GM18868 (cell line): ENCODE data around the gene GOLGA6L25.
"Not testable (repeated sequence)": the region's sequence is repeated elsewhere in the genome, so short reads cannot be mapped to it uniquely, and the experiment has no call there.

Experiments used
- ATAC-seq: cut with Tn5 transposase; IDR thresholded peaks from one replicate; pipeline ENCODE4 v1.9.1; 2021; ENCODE audit warnings: mild to moderate bottlenecking, moderate library complexity; ENCODE audit not compliant: unreplicated experiment

The GOLGA6L25 gene

DNA sequence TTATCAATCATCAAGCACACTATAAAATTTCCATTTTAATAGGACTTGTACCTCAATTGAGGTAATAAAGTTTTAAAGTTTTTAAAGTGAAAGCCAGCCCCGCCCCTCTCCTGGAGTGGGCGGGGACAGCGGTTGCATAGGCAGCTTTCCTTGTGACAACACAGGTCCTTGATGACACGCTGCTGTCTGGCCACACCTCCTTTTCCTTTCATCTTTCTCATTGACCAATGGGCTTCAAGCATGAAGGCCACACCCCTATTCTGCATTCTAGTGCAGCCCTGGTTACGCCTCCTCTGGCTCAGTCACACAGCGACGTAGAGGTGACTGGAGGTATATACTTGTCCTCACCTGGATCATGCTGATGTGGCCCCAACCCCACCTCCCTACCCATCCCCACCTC is at the start of gene GOLGA6L25:
Gene GOLGA6L25 (plus strand): TSS at position 301 of the 400 bp plus-strand sequence. CDS start 61 bp downstream, at position 362.
- ATAC-seq = not testable (repeated sequence)

GRCh38 chr15:28508217-28508889 is 45.0 kb upstream of the GOLGA6L25 start:
- not testable (repeated sequence) for ATAC-seq

- ATAC-seq = not testable (repeated sequence)
Measured at GRCh38 chr15:28514128-28514527, 39.2 kb upstream of the GOLGA6L25 start.

GRCh38 chr15:28515208-28515607 is 38.2 kb upstream of the GOLGA6L25 start:
- ATAC-seq = not testable (repeated sequence)

GRCh38 chr15:28532954-28533353 is 20.4 kb upstream of the GOLGA6L25 start, which contains the start of gene GOLGA8G:
Gene GOLGA8G, minus strand, starts transcription at chr15:28532971. Its CDS starts 62 bp downstream, at chr15:28532909.
- ATAC-seq = not testable (repeated sequence)

- ATAC-seq = not testable (repeated sequence)
Measured at GRCh38 chr15:28573351-28573750, 20.0 kb downstream of the GOLGA6L25 start.

DNA sequence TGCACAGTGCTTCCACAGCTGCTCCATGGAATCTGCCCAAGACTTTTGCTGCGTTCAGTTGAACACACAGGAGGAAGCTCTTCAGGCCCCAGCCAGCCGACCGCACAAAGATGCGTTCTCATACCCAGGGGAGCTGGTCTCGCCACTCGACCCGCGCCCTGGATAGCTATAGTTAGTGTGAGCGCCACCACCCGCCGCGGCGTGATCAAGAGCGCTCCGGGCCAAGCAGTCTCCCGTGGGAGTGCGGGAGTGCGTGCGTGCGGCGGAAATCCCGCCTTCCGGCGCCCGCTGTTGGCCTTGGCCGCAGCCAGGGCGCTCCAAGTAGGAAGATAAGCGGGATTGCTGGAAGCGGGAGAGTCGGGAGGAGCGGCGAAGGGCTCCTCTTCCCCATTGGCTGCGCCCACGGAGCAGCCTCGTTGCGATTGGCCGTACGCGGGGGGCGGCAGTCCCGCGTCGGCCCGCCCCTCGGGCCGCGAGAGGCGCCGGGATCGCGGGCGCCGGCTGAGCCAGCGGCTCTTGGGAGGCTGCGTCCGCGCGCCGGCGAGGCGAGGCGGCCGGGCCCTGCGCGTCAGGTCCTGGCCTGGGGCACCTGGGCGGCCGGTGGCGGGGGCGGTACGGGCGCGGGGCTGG is 35.7 kb downstream of the GOLGA6L25 start:
- peak; percentile 60 for ATAC-seq

DNA sequence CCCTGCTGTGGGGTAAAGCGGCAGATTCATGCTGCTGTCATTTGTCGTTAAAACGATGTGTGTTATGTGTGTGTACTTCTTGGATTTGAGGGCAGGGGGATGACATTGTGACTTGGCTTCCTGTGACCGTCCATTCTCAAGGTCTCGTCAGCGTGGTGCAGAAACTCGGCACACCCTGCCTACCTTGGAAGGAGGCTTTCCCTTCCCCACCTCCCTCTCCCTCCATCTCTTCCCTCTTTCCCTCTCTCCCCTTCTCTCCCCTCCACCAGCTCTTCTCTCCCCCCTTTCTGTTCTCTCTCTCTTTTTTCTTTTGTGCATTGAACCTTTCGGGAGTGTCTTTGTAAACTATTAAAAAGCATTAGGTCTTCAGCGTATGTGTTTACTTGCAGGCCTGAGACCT is 36.4 kb downstream of the GOLGA6L25 start:
- not testable (repeated sequence) for ATAC-seq

- not testable (repeated sequence) for ATAC-seq
Measured at GRCh38 chr15:28592395-28592794, 39.0 kb downstream of the GOLGA6L25 start.

- not testable (repeated sequence) for ATAC-seq
Measured at GRCh38 chr15:28593424-28594129, 40.2 kb downstream of the GOLGA6L25 start.

- not testable (repeated sequence) for ATAC-seq
Measured at GRCh38 chr15:28597471-28597870, 44.1 kb downstream of the GOLGA6L25 start.

- ATAC-seq = not testable (repeated sequence)
Measured at GRCh38 chr15:28598209-28598608, 44.8 kb downstream of the GOLGA6L25 start.

GRCh38 chr15:28602152-28602551 is 48.8 kb downstream of the GOLGA6L25 start:
- ATAC-seq = not testable (repeated sequence)
